Lower lobe of right lung (tissue), 2 donors: Measurements from ENCODE around the gene TRPC4. TPM values are rescaled to one million over a fixed set of nuclear protein-coding genes. Genes with fewer than 3 reads are reported as not detected.

ENCODE experiments used
- ATAC-seq, 2 donors: fragments of 200-7000 bp; cut with Tn5 transposase; one replicate each; pipeline ENCODE4 v1.9.1; 2020 to 2022; ENCODE audit warnings: mild to moderate bottlenecking in 2 of 2, moderate library complexity in 2 of 2
- DNase-seq: peaks from one replicate; pipeline ENCODE4 v3.0.0-alpha.2; 2020
- H3K27ac ChIP-seq: fragments of 200-600 bp; one replicate; pipeline ENCODE4 v1.8.0; 2022
- H3K27me3 ChIP-seq: fragments of 200-600 bp; one replicate; pipeline ENCODE4 v1.8.0; 2022; ENCODE audit warnings: low read depth
- H3K36me3 ChIP-seq: fragments of 200-600 bp; one replicate; pipeline ENCODE4 v1.8.0; 2022; ENCODE audit warnings: mild to moderate bottlenecking
- H3K4me1 ChIP-seq: fragments of 200-600 bp; one replicate; pipeline ENCODE4 v1.8.0; 2022
- H3K4me3 ChIP-seq: fragments of 200-600 bp; one replicate; pipeline ENCODE4 v1.8.0; 2022; ENCODE audit warnings: mild to moderate bottlenecking
- H3K9me3 ChIP-seq: fragments of 200-600 bp; one replicate; pipeline ENCODE4 v1.8.0; 2022
- intact Hi-C: fragments of 100-400 bp; cut with DNase I; formaldehyde crosslinking; loops from one replicate; pipeline ENCODE4 v1.11.0; 2022
- total RNA-seq: library from RNA; stranded (reverse); fragmentation: NEBNext Ultra II Directional; extraction: Animal tissue kit (Norgen Biotek cat#: 25700); gene quantifications from one replicate; pipeline ENCODE4 v1.2.1, GENCODE V29; 2021
- TF ChIP-seq, protein P1 (sequence below): fragments of 200-600 bp; IDR thresholded peaks from one replicate; pipeline ENCODE4 v1.8.0; 2022; ENCODE audit warnings: antibody characterized with exemption, mild to moderate bottlenecking
- donor health status: DM: no; HTN: yes; CAD: no; lungs with severe emphysema.

Gene TRPC4
- total RNA-seq, 1 donor from 2014 or later: 0.71 TPM

DNA sequence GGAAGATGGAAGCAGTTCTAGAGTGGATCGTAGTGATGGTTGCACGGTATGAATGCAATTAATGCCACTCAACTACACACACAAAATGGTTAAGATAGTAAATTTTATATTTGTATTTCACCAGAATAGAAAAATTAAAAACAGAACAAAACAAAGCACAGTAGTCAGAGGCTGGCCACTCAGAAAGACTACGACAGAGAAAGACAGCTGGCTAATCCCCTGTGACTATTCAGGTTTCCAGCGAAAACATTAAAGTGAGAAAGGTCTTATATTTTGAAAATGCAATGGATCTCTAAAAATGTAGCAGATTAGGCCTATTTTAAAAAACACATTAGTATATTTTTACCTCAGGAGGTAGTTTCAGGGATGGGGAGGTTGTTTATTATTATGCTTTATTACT, 139.7 kb downstream of the TRPC4 start:
- DNase-seq (no peak), ATAC-seq (no peak)
- no peak overlapping the region for H3K4me3 ChIP-seq
- TF ChIP-seq, protein P1, sequence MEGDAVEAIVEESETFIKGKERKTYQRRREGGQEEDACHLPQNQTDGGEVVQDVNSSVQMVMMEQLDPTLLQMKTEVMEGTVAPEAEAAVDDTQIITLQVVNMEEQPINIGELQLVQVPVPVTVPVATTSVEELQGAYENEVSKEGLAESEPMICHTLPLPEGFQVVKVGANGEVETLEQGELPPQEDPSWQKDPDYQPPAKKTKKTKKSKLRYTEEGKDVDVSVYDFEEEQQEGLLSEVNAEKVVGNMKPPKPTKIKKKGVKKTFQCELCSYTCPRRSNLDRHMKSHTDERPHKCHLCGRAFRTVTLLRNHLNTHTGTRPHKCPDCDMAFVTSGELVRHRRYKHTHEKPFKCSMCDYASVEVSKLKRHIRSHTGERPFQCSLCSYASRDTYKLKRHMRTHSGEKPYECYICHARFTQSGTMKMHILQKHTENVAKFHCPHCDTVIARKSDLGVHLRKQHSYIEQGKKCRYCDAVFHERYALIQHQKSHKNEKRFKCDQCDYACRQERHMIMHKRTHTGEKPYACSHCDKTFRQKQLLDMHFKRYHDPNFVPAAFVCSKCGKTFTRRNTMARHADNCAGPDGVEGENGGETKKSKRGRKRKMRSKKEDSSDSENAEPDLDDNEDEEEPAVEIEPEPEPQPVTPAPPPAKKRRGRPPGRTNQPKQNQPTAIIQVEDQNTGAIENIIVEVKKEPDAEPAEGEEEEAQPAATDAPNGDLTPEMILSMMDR: no peak
- no peaks in the 10 kb centered on the region for H3K27me3 ChIP-seq
- H3K27ac ChIP-seq: no peak overlapping the region
- no peaks in the 10 kb centered on the region for H3K4me1 ChIP-seq
- H3K9me3 ChIP-seq: no peaks in the 10 kb centered on the region
- no peaks in the 10 kb centered on the region for H3K36me3 ChIP-seq
- intact Hi-C loops: no loop called here

DNA sequence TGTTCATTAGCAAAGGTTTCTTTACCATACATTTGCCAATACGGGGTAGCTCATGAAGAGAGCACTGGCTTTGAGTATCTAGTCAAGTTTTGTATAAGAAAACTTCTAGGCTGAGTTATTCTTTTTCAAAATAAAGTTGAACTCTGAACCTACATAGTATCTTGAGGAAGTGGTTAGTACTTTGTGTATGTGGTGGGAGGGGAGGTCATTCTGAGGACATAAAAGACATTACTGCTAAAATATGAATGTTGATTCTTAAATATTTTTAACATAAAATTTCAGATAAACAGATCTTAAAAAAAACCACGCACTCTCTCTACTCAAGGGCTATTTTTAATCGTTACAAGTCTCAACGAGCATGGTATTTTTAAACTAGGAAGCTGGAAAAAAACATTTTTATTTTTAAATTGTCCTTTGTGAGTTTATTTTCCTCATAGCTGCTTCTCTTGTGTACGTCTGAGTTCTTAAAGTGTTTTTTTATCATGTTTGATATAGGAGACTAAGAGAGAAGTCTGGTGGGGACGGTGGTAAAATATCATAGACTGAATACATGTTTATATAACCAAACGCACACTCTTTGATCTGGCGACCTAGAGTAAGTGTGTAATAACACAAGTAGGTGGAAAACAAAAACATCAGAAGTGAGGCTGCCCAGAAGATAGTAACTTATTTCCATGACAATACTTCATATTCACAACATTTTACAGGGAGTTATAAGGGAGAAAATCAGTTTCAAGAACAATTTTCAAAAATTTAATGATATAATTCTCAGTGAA, 153.0 kb downstream of the TRPC4 start:
- no peak for ATAC-seq
- H3K36me3 ChIP-seq: no peaks in the 10 kb centered on the region
- no peak overlapping the region for H3K27ac ChIP-seq
- intact Hi-C loops: no loop called here
- TF ChIP-seq, protein P1: no peak
- H3K27me3 ChIP-seq: no peaks in the 10 kb centered on the region
- DNase-seq: no peak
- H3K4me3 ChIP-seq: no peak overlapping the region
- H3K9me3 ChIP-seq: no peaks in the 10 kb centered on the region
- no peaks in the 10 kb centered on the region for H3K4me1 ChIP-seq

DNA sequence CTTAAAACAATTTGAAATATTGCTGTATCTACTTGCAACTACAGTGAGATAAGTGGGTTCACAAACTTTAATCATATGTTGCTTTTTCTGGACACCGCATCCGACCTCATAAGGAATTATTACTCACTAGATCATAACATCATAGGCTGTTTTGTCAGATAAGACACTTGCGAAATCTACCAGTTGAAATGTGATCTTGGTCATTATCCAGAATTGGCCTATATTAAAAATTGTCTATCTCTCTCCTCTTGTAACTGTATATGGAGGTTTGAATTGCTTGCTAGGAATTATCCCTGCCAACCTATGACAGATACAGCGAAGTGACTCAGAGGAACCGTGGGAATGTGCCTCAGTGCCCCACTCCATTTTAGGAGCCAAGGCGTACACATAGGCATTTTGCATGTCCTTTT, 154.0 kb downstream of the TRPC4 start:
- no peaks in the 10 kb centered on the region for H3K36me3 ChIP-seq
- intact Hi-C loops: no loop called here
- no peaks in the 10 kb centered on the region for H3K9me3 ChIP-seq
- TF ChIP-seq, protein P1: no peak
- DNase-seq: no peak
- H3K27me3 ChIP-seq: no peaks in the 10 kb centered on the region
- no peaks in the 10 kb centered on the region for H3K4me1 ChIP-seq
- ATAC-seq: no peak
- H3K4me3 ChIP-seq: no peak overlapping the region
- no peak overlapping the region for H3K27ac ChIP-seq

DNA sequence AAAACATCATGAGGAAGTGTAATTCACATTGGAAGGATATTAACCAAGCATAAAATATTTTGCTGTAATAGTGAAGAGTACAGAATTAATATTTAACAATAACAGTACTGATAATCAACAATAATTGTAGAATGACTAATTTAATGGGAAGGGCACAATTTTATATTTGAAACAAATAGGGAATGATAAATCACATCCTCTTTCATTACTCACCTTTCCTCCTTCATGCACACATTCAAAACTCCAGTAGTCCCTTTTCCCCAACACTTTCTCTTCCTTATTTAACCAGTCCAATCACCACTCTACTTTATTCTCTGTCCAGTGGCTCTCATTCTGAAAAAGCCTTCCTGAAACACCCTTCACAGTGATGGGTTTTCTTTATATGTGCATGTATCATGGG, 160.3 kb downstream of the TRPC4 start:
- Histone ChIP-seq H3K4me3 (no peak overlapping the region), H3K27me3 (no peaks in the 10 kb centered on the region), H3K27ac (no peak overlapping the region), H3K4me1 (no peaks in the 10 kb centered on the region), H3K36me3 (no peaks in the 10 kb centered on the region), H3K9me3 (no peaks in the 10 kb centered on the region)
- ATAC-seq (no peak), DNase-seq (no peak)
- intact Hi-C loops: no loop called here
- TF ChIP-seq, protein P1: no peak

DNA sequence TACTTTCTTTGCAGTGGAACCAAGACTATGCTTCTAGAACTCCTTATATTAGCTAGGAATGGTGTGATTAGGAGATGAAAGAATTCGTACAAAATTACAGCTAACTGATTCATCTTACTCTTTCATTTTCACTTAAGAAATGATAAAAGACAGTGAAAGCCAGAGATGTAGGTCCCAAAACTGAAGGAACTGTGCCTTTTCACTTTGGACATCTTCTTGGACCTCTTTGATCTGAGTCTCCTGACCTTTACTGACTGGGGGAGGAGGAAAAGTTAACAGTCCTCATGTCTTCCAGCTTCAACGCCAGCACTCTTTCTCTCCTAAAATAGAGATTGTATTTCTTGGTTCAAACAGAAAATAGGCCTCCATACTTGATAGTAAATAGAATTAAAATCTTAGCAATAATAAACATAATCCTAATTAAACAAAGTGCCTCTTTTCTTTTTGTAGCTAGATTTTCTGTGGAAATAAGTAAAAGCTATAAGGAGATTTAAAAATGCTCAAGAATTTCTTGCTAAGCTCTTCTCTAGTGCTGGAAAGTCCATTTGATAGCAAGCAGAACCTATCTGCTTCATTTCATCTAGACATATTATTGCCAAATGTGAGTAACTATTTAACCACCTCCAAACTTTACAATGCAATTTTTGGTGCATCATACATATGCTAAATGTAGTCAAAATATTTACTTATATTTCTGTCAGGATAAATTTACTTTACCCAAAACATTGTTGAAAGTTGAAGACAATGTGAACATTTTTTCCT, 161.7 kb downstream of the TRPC4 start:
- H3K9me3 ChIP-seq: no peaks in the 10 kb centered on the region
- DNase-seq: no peak
- no peak overlapping the region for H3K27ac ChIP-seq
- H3K4me1 ChIP-seq: no peaks in the 10 kb centered on the region
- TF ChIP-seq, protein P1: no peak
- ATAC-seq: no peak
- H3K4me3 ChIP-seq: no peak overlapping the region
- intact Hi-C loops: no loop called here
- H3K27me3 ChIP-seq: no peaks in the 10 kb centered on the region
- H3K36me3 ChIP-seq: no peaks in the 10 kb centered on the region
